ENCODE measurements around the gene ABCF2.

ABCF2 gene

DNA sequence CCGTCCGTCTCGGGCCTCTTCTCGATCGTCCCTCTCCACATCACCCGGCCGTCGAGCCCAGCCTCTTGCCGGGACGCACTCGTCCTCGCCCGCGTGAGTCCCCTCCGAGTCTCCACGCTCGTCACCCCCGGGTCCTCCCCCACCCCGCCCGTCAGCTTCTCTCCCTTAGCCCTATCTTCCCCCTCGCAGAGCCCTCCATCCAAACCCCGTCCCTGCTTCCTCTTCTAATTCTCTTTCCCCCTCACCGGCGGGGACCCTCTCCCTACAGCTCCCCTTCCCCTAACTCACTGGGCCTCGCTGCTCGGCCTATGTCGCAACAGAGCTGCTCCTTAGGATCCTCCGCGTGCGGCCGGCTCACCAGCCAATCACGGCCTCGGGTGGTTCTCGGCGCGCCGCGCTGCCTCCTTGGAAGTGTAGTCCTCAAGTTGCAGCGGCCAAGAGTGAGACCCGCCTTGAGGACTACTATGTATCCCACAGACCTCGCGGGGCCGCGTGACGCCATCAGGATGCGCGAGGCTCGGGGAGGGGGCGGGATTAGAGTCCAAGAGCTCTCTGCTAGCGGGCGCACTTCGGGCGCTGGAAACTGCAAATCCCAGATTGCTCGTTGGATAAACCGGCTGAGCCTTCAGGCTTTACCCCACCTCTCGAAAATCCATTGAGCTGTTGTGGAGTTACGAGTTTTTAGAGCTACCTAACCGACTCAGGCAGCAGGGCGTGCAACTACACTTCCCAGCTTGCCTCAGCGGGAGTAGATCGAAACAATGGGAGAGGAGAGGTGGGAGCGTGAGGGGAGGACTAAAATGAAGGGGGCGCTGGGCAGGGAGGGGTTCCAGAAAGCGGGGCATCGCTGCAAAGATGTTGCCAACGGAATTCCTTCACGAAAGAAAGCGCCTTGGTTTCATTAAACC, at the start of gene ABCF2:
TSS of gene ABCF2 (minus strand) at position 331 of the 908 bp plus-strand sequence. CDS start 747 bp downstream, outside the sequence.
- DNase-seq (ENCODE audit: low read depth in 3 of 3, low spot score in 1 of 3), result peak; percentile 86 to 96 (median 92)

DNA sequence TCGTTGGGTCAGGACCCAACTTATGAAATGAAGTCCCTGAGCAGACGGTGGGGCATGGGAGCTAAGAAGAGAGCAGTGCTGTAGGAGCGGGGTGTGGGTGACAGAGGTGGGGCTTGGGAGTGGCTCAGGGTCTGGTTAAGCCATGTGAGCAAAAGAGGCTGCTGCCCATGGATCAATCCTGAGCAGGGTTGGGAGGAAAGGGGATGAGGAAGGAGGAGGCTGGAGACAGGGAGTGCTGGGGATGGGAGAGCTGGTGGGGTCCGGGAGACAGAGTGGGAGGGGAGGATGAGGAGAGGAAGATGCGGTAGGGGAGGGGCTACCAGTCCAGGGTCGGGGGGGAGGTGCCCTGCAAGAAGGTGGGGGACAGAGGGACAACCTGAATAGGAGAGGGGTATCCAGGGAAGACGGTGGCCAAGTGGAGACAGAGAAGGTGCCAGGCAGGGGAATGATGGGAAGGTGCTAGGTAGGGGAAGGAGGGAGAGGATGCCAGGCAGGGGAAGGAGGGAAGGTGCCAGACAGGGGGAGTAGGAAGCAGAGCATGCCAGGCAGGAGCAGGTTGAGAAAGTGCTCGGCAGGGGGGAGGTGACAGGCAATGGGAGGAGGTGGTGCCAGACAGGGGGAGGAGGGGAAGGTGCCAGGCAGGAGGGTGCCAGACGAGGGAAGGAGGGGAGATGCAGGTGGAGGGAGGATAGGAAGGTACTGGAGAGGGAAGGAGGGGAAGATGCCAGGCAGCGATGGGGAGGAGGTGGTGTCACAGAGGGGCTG, 49.0 kb upstream of the ABCF2 start:
- DNase-seq (ENCODE audit: low read depth in 3 of 3, low spot score in 1 of 3), result no peak

DNA sequence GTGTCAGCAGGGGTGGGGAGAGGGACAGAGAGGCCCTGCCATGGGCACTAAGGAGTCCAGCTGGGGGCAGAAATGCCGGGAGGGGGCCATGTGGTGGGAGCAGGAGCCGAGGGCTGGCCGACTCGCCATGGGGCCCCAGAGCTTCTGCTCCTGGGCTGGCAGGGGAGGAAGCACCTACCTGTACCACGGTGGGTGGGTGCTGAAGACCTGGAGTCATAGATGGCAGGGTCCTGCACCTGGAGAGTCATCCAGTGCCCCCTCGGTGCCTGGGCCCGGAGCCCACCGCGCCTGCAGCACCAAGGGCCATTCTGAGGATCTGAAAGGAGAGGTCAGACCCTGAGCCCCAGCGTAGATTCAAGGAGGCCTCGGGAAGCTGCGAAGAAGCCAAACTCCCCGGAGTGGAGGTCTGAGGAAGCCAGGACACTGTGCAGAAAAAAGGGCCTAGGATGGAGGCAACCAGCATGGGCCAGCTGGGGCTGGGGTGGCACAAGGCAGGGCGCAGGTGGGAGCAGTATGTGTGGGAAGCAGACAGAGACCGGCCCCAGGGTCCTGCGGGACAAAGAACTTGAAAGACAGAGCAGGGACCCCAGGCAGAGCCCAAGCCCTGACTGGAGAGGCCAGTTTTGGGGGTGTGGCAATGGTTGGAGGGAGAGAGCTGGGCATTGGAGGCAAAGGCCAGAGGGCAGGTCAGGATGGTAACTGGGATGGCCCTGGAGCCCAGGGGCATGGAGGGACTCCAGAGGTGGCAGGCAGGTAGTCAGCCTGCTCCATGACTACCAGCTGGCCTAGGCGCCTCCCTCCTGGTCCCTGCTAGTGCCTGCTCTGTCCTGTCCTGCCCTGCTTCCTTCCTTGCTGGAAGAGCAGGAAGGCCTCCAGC, 48.2 kb upstream of the ABCF2 start:
- no peak for DNase-seq (ENCODE audit: low read depth in 3 of 3, low spot score in 1 of 3)

DNA sequence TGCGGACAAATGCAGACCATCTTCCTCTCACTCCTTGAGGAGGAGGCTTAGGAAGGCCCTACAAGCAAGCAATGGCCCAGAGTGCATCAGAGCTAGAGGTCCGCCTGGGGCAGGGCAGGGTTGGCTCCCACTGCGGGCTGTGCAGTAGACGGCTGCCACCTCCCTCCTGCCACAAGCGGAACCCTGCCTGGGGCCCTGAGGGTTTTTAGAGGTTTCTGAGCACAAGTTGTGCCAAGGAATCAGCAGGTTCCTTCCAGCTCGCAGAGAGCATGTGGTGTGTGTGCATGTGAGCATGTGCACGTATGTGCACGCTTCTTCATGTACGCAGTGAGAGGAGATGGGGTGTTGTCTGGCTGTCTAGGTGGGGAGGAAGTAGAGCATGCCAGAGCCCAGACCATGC, 47.4 kb upstream of the ABCF2 start:
- DNase-seq (ENCODE audit: low read depth in 3 of 3, low spot score in 1 of 3), result no peak

DNA sequence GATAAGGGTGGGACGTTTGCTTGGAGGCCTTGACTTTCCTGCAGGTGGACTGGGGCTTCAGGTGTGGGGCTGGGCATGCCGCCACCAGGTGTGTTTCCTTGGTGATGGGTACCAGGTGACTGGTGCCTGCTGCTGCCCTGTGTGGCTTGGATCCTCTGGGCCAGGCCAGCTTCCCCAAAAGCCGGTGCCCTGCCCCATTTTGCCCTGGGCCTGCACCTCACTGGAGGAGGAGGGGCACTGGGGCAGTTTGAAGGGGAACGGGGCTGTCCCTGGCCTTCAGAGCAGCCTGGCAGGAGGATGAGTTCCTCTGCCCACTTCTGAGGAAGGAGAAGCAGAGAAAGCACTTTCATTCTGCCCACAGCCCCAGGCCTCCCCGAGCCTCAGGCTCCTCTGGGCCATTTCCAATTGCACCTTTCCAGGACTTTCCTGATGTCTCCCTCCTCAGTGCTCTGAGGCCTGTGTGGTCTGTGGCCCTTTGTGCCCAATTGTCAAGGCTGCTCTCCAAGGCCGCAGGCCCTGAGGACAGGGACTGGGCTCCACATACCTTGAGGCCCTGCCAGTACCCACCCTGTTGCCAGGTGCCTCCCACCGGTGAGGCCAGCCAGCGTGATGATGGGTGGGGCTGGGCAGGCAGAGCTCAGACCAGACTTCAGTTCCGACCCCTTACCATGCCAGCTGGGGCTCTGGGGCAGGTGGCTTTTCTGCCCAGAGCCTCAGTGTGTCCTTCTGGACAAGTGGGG, 46.8 kb upstream of the ABCF2 start:
- no peak for DNase-seq (ENCODE audit: low read depth in 3 of 3, low spot score in 1 of 3)

DNA sequence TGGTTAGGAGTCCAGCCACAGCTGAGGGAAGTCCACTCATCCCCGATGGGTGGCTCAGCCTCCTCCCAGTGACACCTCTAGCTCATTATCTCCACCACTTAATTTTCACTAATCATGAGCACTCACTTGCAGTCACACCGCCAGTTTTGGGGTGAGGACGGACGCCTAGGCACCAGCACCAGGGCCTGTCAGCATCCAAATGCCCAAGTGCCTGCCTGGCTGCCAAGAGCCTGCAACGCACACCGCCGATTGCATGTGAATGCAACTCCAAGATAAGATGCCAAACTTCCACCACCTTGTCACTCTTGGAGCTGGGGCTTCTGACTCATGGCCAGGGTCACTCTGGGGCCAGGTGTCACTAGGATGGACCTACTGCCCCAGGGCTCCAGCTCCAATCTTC, 45.9 kb upstream of the ABCF2 start:
- no peak for DNase-seq (ENCODE audit: low read depth in 3 of 3, low spot score in 1 of 3)

DNA sequence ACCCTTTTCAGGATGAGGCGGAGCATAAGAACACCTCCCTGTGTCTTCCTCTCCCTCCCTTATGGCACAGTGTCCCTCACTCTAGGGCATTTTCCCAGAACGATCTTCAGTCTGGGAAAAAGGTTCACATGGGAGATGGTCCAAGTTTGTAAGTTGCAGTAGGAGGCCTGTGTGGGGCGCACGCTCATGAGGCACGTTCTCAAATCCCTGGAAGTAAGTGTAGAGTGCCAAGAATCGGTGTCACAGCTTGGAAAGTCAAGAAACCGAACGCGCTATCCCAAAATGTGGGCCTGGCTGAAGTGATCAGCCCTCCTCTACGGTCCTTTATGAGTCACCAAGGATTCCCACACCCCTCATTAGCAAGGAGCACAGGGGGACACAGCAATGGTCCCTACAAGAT, 45.4 kb upstream of the ABCF2 start:
- DNase-seq (ENCODE audit: low read depth in 3 of 3, low spot score in 1 of 3), result no peak

DNA sequence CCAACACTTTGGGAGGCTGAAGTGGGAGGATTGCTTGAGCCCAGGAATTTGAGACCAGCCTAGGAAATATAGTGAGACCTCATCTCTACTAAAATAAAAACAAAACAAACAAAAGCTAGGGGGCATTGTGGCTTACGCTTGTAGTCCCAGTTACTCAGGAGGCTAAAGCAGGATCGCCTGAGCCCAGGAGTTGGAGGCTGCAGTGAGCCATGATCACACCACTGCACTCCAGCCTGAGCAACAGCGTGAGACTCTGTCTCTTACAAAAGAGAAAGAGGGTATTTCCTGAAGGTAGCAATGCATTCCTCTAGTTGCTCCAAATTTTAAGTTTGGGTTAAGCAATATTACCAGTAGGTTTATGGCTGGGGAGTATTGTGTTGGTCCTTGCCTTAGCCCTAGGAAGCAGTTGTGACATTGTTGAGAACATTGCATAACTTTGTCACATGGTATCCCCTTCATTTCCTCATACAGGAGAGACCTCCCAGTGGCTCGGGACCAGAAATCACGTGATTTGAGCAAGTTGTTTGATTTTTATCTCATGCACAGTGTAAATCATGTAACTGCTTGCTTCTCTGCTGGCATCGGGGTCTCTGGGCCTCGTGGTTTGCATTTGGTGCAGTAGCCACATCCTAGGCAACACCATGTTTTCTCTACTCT, 44.8 kb upstream of the ABCF2 start:
- DNase-seq (ENCODE audit: low read depth in 3 of 3, low spot score in 1 of 3), result no peak

DNA sequence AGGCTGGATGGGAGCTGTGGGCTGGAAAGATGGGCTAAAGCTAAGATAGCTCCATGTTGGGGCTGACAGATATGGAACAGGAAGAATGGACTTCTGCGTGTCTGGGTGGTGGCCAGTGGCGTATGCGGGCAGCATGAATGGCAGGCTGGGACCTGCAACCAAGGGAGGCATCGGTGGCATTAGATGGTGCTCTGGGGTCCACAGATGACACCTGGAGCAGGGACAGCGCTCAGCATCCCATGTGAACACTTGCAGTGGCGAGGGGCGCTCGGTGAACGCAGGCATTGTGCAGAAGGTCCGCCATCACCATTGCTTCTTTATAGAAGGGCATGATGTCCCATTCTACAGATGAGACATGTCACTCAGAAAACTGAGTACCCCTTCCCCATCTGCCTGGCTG, 42.5 kb upstream of the ABCF2 start:
- no peak for DNase-seq (ENCODE audit: low read depth in 3 of 3, low spot score in 1 of 3)

DNA sequence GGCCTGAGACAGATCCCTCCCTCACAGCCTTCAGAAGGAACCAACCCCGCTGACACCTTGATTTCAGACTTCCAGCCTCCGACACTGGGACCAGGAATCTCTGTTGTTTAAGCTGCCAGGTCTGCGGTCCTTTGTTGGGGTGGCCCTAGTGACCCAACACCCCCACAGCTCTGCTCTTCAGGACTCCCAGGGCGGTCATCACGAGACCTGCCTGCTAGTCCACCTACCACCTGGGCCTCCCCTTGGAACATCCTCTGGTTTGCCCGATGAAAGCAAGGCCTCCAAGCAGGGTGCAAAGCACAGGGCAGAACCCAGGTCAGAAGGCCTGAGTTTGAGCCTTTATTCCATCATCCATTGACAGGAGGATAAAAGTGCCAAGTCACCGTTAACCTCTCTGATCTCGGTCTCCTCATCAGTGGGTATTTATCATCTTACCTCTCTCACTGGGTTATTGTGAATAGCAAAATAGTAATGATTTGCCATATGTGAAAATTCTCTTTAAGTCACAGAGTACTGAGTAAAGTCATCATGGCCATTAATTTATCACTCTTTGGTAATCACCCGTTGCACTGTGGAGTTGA, 38.4 kb upstream of the ABCF2 start:
- no peak for DNase-seq (ENCODE audit: low read depth in 3 of 3, low spot score in 1 of 3)

DNA sequence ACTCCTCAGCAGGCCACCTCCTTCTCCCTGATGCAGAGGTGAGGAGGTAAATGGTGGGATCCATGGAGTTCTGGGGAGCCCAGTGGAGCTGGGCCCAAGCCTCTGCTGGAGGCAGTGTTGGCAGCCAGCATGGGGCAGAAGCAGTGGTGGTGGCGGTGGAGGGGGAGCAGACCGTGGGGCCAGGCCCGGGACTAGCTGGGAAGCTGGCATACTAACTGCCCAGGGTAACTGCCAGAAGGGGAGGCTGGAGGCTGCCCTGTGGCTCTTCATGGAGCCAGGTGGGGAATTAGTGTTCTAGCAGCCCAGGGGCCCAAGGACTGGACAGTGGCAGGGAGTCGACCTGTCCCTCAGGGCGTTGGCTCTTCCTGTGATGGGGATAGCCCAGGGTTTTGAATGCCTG, 37.6 kb upstream of the ABCF2 start:
- no peak for DNase-seq (ENCODE audit: low read depth in 3 of 3, low spot score in 1 of 3)

DNA sequence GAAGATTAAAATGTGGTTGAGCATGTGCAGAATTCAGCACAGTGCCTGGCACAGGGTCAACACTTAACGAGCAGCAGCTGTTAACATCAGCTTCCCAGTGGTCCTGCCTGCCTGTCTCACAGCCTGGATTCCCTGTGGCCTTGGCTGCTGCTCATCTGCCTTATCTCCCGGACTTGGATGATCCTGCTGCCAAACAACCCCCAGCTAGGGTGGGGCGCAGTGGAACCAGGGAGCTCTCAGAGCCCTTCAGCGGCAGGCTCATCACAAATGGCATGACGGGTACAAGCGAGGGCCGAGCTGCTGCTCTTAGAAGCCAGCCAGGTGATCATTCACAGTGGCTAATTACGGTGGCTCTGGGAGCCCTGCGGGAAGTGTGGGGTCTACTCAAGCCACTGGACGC, 34.5 kb upstream of the ABCF2 start:
- no peak for DNase-seq (ENCODE audit: low read depth in 3 of 3, low spot score in 1 of 3)

DNA sequence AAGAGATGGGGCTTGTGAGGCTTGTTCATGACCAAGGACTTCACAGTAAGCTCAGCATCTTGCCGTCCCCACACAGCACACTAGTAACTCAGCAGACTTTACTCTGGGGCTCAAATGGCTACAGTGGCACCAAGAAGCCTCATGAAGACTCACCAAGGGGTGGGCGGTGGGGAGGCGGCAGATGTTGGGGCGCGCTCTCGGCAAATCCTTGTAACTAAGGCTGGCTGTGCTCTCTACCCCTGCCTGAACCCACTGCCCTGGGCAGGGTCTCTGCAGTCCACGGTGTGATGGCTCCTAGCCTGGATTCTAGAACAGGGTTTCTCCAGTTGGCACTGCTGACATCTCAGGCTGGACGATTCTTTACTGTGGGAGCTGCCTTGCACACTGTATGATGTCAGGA, 33.9 kb upstream of the ABCF2 start:
- DNase-seq (ENCODE audit: low read depth in 3 of 3, low spot score in 1 of 3), result no peak

DNA sequence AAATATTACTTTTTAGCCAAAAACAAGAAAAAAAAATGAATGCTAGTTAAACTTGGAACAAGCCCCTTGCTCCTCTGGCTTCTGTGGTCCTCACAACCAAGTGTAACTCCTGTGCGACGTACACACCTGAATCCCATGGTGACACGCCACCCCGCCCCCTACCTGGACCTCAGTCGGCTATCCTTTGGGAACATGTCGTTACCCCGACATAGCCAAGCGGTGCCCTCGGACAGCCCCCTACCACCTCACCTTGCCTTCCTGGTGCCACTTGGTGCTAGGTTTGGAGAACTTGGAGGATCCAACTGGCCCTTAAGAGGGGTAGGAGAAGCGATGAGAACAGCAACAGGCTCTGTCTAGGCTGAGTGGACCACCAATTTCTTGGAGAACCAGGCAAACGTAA, 33.5 kb upstream of the ABCF2 start:
- DNase-seq (ENCODE audit: low read depth in 3 of 3, low spot score in 1 of 3), result no peak

DNA sequence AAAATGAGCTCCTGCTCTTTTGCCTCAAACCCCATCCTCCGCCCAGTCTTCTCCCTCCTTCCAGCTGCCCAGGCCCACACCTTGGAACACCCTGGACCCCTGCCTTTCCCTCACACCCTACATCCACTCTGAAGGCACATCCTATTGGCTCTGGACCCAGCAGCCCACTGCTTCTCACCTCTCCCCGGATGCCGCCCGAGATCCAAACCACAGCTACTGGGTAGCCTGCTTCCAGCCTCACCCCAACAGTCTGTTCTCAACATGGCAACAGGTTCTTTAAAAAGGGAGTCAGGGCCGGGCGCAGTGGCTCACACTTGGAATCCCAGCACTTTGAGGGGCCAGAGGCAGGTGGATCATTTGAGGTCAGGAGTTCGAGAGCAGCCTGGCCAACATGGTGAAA, 31.0 kb upstream of the ABCF2 start:
- no peak for DNase-seq (ENCODE audit: low read depth in 3 of 3, low spot score in 1 of 3)

DNA sequence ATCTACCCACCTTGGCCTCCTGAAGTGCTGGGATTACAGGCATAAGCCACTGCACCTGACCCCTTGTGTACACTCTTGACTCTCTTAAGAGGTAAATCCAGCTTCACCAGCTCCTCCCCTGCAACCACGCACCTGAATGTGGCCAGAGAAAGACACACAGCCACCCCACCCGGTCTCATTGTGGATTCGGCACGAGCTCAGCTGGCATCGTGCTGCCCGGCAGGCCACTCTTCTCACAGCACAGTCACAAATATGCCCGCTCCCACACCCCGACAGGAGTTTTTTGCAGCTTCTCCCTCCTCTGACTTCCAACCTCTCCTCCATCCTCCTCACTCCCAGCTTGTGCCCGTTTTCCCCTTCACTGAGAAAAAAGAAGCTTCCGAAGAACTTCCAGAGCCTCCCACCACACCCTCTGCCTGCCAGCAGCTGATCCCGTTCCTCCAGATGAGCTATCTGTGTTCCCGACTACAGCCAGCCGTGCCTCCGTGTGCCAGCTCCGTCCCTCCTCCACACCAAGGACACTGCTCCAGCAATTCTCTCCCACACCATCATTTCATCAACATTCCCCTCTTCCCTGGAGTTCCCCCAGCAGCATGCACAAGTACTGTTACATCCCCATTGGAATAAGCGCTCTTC, 29.5 kb upstream of the ABCF2 start:
- DNase-seq (ENCODE audit: low read depth in 3 of 3, low spot score in 1 of 3), result no peak

DNA sequence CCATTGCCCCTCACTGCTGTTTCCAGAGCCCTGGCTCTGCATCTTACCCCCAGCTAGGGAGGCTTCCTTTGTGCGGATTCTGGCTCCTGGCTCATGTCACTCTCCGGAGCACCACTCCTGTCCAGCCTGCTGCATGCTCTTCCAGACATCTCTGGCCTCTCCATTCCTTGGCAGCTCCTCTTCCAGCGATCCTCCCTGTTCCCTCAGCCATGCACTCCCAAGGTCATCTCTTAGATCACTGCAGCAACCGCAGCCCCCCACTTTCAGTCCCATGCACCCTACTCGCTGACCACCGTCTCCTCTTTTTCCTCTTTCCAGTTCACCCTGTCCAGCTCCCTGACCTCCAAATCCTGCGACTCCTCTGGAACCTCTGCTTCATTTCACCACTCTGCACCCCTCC, 28.4 kb upstream of the ABCF2 start:
- no peak for DNase-seq (ENCODE audit: low read depth in 3 of 3, low spot score in 1 of 3)

DNA sequence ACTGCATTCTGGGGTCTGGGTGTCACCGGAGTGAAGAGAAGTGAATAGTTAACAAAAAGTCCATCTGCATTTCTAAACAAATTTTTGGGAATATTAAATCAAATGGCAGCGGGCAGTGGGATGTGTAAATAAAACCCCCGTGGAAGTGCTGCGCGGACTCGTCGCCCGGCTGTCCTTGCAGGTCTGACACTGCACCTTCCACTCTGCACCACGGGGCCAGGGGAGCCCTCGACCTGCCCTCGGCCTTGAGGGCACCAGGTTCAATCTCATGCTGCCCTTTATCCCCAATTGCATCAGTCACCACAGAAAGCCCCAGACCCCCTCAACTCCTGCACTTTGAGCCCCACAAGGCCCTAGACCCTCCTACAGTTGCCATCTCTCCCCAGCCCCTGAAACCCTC, 27.8 kb upstream of the ABCF2 start:
- DNase-seq (ENCODE audit: low read depth in 3 of 3, low spot score in 1 of 3), result no peak

DNA sequence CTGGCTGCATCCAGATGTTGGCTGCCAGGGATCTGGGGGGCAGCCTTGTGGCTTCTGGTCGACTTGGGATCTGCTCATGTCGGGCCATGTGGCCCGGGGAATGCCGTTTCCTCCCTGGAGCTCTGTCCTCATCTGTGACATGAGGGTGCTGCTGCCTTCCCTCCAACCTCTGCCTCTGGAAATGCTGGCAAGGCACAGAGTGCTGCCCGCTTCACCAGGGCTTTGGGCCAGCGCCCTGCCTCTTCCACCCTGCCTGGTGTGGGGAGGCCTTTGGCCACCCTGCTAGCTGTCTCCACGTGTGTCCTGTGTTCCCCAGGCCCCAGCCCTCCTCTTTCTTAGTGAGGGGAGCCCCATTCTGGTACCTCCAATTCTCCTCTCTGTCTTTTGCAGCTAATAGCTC, 27.3 kb upstream of the ABCF2 start:
- no peak for DNase-seq (ENCODE audit: low read depth in 3 of 3, low spot score in 1 of 3)

All from stimulated activated CD4-positive, alpha-beta T cell treated with anti-CD3 and anti-CD28 coated beads, TNF-alpha, amount 100 ng/mL, for 1 hour (primary cell).